Measurements from ENCODE around the gene TNFRSF14. TPM values are rescaled to one million over a fixed set of nuclear protein-coding genes. Genes with fewer than 3 reads are reported as not detected.
"Not testable (repeated sequence)": the region's sequence is repeated elsewhere in the genome, so short reads cannot be mapped to it uniquely, and the experiment has no call there.

Gene TNFRSF14
- total RNA-seq, 1 experiment from 2014 or later = 303 TPM

DNA sequence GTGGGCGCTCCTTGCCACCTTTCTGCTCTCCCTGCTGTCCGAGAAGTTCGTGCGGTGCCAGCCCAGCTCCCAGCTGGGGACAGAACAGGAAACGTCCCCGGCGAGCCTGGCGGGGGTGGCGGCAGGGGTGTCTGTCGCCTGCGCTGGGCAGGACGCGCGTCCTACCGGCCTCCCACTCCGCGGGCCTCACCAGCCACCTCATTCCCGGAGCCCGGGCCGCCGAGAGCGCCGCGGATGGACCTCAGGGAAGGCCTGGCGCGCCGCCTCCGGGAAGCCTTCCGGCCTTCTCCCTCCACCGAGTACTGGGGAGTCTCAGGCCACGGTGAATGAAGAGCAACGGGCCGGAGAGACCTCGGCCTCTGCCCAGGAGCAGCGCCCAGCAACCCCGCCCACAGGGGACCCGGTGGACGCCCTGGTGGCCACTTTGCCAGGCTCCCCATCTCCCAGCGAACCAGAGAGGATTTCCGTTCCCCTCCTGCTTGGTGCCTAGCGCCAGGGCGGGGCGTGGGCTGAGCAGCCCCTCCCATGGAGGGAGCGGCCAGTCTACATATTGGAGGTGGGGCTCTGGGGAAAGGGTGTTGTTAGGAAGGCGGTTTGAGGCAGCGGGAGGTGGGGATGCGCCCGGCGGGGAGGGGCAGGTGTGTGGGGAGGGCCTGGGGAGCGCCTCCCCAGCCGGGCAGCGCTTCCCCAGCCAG, 9.5 kb upstream of the TNFRSF14 start:
- DNase-seq (ENCODE audit: low read depth, low spot score) = peak; percentile 92
- in situ Hi-C loops (cut with HindIII; ENCODE audit: low pct_unique_long_range_greater_than_20kb, low sequenced_read_pairs) = no loop called here

DNA sequence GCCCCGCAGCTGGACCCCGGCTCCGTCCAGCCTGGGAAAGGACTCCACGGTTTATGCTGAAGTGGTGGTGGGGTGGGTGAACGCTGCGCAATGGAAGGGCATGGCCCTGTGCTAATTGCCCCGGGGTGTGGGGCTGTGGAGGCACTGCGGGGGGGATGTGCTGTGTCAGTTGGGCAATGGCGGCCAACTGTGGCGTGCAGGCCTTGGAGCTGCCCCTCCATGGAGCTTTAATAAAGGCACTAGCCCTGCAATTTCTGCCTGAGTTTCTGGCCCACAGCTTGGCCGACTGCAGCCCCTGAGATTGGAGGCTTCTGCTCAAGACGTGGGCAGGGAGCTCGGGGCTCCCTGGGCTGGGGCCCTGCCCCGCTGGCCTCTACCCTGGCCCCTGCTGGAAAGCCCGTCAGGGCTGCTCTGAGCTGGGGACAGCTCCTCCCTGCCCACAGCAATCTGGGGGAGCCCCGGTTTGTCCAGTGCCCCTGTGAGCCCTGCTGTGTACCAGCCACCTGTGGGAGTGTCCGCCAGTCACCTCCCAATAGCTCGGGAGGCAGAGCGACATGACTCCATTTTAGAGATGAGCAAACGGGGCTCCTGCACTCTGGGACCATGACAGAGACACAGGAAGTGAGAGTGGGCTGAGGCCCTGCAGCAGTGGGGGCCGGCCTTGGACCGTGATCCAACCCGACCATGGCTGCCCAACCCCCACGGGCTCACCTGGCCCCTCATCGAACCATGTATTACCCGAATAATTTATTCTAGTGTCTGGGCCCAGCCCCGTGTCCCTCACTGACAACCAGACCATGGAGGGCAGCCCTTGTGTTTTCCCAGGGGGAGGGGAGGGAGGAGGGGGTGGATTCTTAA, 8.7 kb upstream of the TNFRSF14 start:
- no peak for DNase-seq (ENCODE audit: low read depth, low spot score)
- in situ Hi-C loops (cut with HindIII; ENCODE audit: low pct_unique_long_range_greater_than_20kb, low sequenced_read_pairs) = no loop called here

DNA sequence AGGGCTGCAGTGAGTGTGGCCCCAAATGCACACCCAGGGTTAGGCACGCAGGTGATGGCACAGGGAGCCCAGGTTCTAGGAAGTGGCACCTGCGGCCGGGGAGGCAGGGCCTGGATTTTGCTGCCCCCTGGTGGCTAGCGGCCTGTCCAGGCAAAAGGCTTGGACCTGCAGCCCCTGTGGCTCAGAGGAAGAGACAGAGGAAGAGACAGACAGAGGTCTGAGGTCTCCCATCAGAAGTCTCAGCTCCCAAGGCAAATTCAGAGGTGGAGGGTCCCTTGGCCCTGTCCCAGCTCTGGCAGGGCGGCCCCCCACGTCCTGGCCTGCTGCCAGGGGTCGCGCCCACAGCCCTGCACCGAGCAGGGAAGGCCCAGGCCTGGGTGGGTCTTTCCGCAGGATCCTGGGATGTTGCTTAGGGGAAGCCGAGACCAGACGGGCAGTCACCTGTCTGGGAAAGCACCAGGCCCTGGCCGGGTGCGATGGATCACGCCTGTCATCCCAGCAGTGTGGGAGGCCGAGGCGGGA, 8.0 kb upstream of the TNFRSF14 start:
- DNase-seq (ENCODE audit: low read depth, low spot score) = peak; percentile 73
- in situ Hi-C loops (cut with HindIII; ENCODE audit: low pct_unique_long_range_greater_than_20kb, low sequenced_read_pairs) = no loop called here

DNA sequence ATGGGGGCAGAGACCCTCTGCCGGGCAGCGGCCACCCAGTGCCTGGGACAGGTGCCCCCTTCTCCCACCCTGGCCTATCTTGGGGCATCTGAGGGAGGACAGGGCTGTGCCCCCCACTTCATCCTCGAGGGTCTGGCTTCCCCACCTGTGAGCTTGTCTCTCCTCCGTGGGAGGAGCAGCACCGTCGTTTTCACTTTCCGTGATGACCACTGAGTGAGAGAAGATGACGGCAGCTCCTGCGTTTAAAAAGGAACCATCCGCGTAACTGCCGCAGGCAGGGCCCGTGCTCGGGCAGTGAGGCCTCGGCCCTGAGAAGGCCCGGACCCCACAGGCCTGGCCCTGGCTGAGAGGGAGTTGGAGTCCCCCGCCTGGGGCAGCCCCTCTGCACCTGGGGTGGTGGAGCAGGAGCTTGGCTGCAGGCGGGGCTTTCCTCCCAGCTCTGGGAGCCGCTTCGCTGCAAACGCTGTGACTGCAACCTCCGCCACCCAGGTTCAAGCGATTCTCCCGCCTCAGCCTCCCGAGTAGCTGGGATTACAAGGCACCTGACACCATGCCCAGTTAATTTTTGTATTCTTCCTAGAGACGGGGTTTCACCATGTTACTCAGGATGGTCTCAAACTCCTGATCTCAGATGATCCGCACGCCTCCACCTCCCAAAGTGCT, 6.7 kb upstream of the TNFRSF14 start:
- in situ Hi-C loops (cut with HindIII; ENCODE audit: low pct_unique_long_range_greater_than_20kb, low sequenced_read_pairs); DNase-seq (ENCODE audit: low read depth, low spot score): not testable (repeated sequence)

DNA sequence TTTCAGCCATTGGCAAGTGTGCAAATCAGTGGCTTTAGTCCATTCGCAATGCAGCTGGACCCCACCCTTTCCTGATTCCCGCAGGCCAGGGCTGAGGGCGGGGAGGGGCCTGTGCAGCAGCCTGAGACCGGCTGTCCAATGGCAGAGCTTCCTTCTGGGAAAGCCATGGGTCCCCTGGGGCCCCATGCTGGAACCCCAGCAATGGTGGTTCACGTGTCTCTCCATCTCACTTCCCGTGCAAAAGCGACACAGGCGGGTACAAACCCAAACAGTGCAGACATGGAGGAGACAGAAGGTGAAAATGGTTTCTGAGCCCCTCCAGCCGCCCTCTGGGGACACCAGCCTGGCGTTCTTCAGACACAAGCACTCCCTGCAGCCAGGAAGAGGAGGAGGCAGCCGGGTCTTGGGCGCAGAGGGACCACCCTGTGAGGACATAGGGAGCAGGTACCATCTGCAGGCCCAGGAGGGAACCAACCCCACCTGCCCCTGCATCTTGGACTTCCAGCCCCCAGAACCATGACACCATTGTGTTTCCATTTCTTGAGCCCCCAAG, 5.8 kb upstream of the TNFRSF14 start:
- DNase-seq (ENCODE audit: low read depth, low spot score); in situ Hi-C loops (cut with HindIII; ENCODE audit: low pct_unique_long_range_greater_than_20kb, low sequenced_read_pairs): not testable (repeated sequence)

DNA sequence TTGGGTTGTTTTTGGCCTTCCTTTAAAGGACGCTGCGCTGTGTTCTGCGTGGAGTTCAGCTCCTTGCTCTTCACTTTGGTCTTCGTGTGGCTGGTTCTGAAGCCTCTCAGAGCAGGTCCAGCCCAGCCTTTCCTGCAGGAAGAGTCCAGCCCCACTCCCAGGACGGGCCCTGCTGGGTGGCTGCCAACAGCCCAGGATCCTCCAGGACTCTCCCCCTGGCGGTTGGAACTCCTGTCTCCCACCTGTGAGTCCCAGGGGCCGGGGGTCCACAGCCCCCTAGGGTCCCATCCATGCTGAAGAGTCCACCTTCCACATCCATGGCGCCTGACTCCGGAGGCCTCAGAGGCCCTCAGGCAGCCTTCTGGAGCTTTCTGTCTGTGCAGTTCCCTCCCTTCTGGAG, 4.6 kb upstream of the TNFRSF14 start:
- in situ Hi-C loops (cut with HindIII; ENCODE audit: low pct_unique_long_range_greater_than_20kb, low sequenced_read_pairs); DNase-seq (ENCODE audit: low read depth, low spot score): not testable (repeated sequence)

DNA sequence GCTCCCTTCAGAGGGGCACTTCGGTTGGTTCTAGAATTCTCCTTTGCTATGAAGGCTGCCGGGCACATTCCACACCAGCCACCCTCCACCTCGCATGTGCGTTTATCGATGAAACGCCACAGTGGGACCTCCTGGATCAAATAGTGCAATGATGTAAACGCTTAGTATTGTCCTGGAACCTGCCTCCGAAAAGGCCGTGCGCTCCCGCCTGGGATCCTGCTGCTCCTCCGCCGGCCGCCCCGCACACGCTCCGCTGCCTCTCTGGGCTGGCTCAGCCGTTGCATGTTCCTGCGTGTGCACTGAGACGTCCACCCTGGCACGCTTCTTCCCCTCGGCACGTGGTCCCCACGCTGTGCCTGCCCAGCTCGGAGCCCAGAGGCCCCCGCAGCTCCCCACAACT, 4.0 kb upstream of the TNFRSF14 start:
- in situ Hi-C loops (cut with HindIII; ENCODE audit: low pct_unique_long_range_greater_than_20kb, low sequenced_read_pairs) = no loop called here

DNA sequence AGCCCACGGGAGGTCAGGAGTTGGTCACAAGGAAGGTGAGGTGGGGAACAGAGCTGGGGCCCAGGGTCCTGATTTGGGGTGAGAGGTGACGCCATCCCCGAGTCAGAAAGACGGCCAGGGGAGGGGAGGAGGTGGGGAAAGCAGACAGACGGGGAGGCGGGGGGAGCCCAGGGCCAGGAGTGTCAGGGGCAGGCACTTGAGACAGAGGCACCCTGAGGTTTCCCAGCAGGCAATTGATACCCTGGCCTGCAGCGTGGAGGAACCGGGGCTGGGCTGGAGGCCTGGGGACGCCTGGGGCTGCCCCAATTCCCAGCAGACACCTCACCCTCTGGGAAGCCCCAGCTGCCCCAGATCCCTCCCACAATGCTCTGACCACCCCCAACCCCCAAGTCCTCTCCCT, 3.1 kb upstream of the TNFRSF14 start:
- in situ Hi-C loops (cut with HindIII; ENCODE audit: low pct_unique_long_range_greater_than_20kb, low sequenced_read_pairs); DNase-seq (ENCODE audit: low read depth, low spot score): not testable (repeated sequence)

More for the DNA sequence above, 4.0 kb upstream of the TNFRSF14 start:
- DNase-seq (ENCODE audit: low read depth, low spot score) = no peak

DNA sequence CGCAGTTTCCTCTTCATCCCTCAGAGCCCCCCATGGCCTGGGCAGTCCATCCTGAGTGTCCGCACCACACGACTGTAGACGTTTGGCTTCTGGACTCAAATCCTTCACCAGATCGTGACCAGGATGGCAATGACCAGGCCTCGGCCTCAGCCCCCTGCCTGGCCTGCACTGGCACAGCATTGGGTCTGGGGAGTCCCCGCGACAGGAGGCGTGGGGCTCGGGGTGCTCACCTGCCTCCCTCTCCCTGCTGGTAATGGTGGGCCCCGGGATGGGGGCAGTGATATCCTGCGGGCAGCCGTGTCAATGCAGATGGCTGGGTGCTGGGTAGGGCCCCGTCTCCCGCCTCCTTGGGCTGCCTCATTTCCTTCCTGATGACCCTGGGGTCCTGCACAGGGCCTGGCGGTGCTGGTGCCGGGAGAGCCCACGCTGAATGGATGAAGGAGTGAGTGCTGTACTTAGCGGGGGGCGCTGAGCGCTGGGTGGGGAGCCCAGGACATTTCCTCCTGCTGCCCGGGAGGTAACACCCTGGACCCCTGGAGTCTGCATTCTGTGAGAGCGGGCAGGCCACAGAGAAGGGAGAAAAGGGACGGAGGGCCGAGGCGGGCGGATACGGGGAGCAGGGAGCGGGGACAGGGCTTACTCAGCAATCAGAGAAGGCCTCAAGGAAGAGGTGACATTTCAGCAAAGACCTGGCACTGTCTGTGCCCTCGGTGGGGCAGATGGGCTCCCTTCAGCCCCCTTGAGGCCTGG, 2.1 kb upstream of the TNFRSF14 start:
- no peak for DNase-seq (ENCODE audit: low read depth, low spot score)
- in situ Hi-C loops (cut with HindIII; ENCODE audit: low pct_unique_long_range_greater_than_20kb, low sequenced_read_pairs) = no loop called here

DNA sequence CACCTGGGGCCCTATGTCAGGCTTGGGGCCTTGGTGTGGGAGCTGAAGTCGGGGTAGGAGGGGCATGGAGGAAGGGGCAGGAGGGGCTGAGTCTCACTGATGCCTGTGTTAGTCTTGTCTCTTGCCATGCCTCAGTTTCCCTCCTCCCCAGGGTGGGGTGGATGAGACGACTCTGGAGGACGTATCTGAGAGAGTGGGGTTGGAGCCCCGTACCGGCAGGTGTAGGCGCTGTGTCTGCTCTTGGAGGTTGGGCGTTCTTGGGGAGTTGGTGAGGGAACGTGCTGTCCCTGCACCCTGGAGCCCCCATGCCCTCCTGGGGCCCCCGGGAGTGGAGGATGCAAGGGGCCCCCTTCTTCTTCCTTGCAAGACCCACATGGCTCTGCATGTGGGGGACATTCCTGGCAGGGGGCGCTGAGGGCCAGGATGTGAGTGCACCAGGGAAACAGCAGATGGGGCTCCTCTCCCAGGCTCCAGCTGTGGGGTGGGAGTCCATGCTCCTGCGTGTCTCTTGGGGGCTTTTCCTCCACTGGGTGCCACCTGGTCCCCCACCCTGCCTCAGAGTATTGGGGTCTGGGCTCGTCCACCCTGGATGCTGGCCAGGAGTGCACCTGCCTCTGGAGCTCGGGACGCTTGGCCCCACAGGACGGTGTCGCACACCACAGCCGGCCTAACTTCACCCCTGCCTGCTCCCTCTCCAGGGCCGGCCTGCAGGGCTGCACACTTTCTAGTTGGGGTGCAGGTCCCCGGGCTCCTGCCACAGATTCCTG, 1.4 kb upstream of the TNFRSF14 start:
- in situ Hi-C loops (cut with HindIII; ENCODE audit: low pct_unique_long_range_greater_than_20kb, low sequenced_read_pairs) = no loop called here
- DNase-seq (ENCODE audit: low read depth, low spot score) = peak; percentile 63

DNA sequence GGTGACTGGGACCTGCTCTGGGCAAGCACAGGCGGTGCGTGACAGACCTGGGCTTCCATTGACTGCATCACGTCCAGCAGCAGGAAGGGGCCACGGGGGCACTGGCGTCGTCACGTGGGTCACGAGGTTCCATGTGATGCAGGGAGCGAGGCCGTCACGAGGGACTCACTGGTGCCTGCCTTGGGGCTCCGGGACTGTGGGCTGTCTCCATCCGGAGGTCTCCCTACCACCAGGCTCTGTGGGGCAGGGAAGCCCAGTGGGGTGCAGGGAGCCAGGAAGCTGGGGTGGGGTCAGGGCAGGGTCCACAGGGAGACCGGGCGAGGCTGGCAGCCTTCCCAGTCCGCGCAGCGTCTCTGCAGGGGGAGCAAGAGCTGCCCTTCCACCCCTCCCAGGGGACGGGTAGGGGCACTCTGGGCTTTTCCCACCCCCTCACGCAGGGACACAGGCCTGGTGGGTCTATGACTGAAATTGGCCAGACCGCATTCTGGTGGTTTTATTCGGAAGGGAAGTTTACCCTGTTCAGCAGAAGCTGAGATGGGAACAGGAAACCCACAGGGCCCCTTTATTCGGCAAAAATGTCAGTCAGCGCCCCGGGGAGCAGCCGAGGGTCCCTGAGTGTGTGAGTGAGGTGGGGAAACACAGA, 416 bp upstream of the TNFRSF14 start:
- peak; percentile 97 for DNase-seq (ENCODE audit: low read depth, low spot score)

DNA sequence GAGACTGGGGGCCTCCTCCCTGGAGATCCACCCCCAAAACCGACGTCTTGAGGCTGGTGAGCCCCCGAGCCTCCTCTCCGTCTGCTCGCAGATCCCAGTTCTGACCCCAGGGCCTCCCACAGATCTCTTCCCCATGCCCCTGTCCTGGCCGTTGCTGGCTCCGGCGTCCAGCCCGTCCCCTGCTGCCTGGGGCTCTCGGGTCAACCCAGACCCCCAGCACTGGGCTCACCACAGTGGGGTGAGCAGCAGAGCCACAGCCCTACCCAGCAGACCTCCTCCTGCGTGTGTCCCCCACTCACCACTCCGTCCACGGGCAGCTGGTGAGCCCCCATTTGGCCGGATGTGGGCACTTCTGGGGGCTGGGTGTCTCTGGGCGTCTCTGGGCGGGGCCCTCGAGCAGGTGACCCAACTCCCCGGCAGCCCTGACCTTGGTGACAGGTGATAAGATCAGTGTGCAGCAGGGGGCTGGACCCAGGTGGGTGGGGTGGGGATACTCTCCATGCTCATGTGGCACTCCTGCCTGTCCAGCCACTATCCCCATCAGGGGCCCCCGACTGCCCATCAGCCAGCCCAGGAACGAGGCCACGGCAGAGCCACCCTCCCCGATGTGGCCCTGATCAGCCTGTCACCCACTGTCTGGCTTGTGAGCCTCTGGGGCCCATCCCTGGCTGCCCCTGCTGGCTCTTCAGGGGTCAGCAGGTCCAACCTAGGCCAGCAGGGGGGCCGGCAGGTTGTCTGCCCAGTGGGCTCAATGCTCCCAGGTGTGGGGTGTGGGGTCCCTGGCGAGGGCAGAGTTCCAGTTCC, 709 bp downstream of the TNFRSF14 start:
- no peak for DNase-seq (ENCODE audit: low read depth, low spot score)
- in situ Hi-C loops (cut with HindIII; ENCODE audit: low pct_unique_long_range_greater_than_20kb, low sequenced_read_pairs) = no loop called here

More for the DNA sequence above, 416 bp upstream of the TNFRSF14 start:
- in situ Hi-C loops (cut with HindIII; ENCODE audit: low pct_unique_long_range_greater_than_20kb, low sequenced_read_pairs) = no loop called here

DNA sequence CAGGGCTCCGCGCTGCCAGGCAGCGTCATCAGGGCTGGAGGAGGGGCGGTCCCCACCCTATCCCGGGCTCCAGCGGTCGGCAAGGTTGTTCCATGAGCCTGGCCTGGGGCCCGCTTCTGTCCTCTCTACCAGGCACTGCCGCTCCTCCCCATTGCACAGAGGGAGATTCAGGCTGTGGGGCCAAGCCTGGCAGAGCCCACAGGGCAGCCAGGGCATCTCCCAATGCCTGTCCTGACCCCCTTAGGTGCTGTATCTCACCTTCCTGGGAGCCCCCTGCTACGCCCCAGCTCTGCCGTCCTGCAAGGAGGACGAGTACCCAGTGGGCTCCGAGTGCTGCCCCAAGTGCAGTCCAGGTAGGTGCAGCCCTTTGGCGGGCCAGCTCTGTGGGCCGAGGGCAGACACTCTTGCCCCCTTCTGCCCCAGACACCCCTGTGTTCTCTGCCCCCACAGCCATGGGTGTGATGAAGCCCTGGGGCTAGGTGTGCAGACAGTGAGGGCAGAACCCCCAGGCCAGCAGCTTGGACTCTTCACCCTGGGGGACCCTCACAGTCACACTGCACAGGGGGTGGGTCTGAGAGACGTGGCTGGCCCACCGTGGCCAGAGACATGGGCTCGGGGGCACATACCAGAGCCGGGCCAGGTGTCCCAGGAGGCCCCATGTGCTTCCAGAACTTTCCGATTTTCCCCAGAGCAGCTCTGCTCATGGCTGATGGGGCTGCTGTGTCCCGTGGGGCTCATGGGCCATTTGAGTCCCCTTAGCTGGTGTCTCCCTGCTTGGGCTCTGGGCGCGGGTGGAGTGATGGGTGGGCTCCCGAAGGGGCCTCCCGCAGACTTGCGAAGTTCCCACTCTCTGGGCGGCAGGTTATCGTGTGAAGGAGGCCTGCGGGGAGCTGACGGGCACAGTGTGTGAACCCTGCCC, 1.6 kb downstream of the TNFRSF14 start:
- peak; percentile 36 for DNase-seq (ENCODE audit: low read depth, low spot score)
- in situ Hi-C loops (cut with HindIII; ENCODE audit: low pct_unique_long_range_greater_than_20kb, low sequenced_read_pairs) = no loop called here

DNA sequence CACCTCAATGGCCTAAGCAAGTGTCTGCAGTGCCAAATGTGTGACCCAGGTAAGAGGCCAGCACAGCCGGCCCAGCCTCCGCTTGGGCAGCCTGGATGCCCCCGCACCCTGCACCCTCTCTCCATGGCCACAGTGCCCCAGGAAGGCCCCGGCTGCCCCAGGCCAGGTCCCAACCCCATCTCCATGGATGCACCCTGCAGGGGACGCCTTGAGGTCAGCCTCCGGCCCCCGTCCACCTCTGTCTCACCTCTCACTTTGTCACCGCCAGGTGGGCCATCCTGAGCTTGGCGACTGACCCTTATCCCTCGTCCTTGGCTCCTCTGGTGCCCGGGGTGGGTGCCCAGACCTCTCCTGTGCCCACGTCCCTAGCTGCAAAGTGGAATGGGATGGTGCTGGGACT, 2.2 kb downstream of the TNFRSF14 start:
- no peak for DNase-seq (ENCODE audit: low read depth, low spot score)
- in situ Hi-C loops (cut with HindIII; ENCODE audit: low pct_unique_long_range_greater_than_20kb, low sequenced_read_pairs) = no loop called here
